C4-2B (cell line): Measurements from ENCODE around the gene MLLT6.
"Not testable (repeated sequence)": the region's sequence is repeated elsewhere in the genome, so short reads cannot be mapped to it uniquely, and the experiment has no call there.

Experiments
- H3K27ac ChIP-seq: fragments of 450-650 bp; 2 replicates; pipeline ENCODE4 v1.5.1; 2017
- ZFX ChIP-seq: fragments of 450-650 bp; IDR thresholded peaks from 2 replicates; pipeline ENCODE4 v1.6.1; 2017
- TF ChIP-seq, protein P1 (sequence below): fragments of 450-650 bp; conservative IDR thresholded peaks from 2 replicates; pipeline ENCODE4 v1.5.1; 2017; ENCODE audit warnings: mild to moderate bottlenecking

The MLLT6 gene

DNA sequence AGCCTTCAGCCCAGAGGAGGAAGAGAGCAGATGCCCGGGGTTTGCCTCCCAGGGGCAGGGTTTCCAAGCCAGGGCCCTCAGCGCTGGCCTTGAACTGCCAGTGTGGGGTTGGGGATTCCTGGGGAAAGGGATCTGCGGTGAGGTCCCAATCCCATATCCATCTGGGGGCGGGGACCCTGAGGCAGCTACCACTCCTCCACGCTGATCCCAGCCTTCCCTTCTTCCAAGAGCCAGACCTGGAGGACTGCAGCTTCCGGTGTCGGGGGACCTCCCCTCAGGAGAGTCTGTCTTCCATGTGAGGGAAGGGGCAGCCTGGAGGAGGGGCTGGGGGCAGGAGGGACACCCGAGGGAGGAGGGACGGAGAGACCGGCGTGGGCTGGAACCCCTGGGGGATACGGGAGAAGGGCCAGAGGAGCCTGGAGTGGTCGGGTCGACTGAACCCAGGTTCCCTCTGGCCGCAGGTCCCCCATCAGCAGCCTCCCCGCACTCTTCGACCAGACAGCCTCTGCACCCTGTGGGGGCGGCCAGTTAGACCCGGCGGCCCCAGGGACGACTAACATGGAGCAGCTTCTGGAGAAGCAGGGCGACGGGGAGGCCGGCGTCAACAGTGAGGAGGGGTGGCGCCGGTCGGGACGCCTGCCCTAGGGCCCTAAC is 14.3 kb downstream of the MLLT6 start:
- H3K27ac ChIP-seq, result peak overlapping the region; percentile 16
- no peak for TF ChIP-seq ZFX
- TF ChIP-seq, protein P1, sequence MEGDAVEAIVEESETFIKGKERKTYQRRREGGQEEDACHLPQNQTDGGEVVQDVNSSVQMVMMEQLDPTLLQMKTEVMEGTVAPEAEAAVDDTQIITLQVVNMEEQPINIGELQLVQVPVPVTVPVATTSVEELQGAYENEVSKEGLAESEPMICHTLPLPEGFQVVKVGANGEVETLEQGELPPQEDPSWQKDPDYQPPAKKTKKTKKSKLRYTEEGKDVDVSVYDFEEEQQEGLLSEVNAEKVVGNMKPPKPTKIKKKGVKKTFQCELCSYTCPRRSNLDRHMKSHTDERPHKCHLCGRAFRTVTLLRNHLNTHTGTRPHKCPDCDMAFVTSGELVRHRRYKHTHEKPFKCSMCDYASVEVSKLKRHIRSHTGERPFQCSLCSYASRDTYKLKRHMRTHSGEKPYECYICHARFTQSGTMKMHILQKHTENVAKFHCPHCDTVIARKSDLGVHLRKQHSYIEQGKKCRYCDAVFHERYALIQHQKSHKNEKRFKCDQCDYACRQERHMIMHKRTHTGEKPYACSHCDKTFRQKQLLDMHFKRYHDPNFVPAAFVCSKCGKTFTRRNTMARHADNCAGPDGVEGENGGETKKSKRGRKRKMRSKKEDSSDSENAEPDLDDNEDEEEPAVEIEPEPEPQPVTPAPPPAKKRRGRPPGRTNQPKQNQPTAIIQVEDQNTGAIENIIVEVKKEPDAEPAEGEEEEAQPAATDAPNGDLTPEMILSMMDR, result no peak

GRCh38 chr17:38719943-38720641 is 15.0 kb downstream of the MLLT6 start:
- H3K27ac ChIP-seq, result no peak overlapping the region
- TF ChIP-seq ZFX, result no peak
- TF ChIP-seq, protein P1, result no peak

DNA sequence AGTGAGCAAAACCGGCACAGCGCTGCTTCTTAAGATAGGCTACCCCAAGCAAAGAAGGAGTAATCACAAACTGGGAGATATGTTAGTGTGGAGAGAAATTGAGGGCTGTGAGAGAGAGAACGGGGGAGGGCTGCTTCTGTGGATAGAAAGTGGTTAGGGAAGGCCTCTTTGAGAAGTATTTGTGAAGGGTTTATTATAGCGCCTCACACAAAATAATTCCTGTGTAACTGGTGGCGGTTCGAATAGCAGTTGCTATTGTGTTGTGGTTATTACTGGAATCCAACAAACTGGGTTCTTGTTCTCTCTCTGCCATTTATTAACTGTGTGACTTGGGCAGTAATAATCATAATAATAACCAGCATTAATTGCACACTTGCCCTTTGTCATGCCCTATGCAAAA is 15.9 kb downstream of the MLLT6 start:
- H3K27ac ChIP-seq, result no peak overlapping the region
- TF ChIP-seq, protein P1, result no peak
- no peak for TF ChIP-seq ZFX

DNA sequence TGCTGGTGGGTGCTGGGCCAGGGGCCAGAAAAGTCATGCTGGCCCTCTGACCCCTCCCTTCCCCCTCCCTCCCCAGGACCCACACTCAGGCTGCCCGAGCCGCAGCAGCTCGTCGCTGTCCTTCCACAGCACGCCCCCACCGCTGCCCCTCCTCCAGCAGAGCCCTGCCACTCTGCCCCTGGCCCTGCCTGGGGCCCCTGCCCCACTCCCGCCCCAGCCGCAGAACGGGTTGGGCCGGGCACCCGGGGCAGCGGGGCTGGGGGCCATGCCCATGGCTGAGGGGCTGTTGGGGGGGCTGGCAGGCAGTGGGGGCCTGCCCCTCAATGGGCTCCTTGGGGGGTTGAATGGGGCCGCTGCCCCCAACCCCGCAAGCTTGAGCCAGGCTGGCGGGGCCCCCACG is 16.7 kb downstream of the MLLT6 start:
- H3K27ac ChIP-seq, result no peak overlapping the region
- TF ChIP-seq, protein P1, result no peak
- TF ChIP-seq ZFX, result no peak

GRCh38 chr17:38724337-38724988 is 19.4 kb downstream of the MLLT6 start:
- H3K27ac ChIP-seq, result no peak overlapping the region
- no peak for TF ChIP-seq ZFX
- TF ChIP-seq, protein P1, result no peak

DNA sequence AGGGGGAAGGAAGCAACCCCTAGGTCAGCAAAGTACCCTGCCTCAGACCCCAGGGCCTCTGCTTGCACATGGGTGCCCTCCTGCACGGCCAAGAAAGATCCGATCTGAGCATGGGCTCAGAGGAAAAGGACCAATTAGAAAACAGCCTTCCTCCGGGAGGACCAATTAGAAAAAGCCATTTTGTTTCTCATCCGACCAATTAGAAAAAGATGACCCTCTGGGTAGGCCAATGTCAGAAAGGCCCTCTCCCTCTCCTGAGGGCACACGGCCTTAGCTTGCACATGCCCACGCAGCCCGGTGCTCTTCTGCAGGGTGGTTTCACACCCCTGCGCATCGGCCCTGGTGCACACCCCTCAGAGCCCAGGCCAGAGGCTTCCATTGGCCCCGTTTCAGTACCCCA is 20.0 kb downstream of the MLLT6 start:
- no peak for TF ChIP-seq ZFX
- TF ChIP-seq, protein P1, result no peak

DNA sequence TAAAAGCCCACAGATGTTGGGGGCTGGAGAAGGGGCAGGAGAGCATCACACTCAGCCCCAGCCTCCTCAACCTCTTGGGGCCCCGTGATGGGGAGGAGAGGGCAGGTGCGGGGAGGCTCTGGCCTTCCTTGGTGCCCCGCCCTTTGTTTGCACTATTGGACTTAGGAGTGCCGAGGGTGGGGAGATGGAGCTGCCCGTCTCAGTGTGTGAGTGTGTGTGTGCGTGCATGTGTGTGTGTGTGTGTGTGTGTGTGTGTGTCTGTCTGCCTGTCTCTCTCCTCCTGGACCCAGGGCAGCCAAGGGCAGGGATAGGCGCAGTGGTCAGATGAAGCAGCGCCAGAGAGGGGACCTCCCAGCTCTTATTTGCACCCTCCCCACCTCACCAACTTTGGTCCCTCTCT is 21.1 kb downstream of the MLLT6 start:
- H3K27ac ChIP-seq, result not testable (repeated sequence)

More for the DNA sequence above, 20.0 kb downstream of the MLLT6 start:
- H3K27ac ChIP-seq, result no peak overlapping the region
